ENCODE measurements around the gene TIMM8A. TPM values are rescaled to one million over a fixed set of nuclear protein-coding genes. Genes with fewer than 3 reads are reported as not detected.

Gene TIMM8A
- polyA plus RNA-seq, 1 of the 3 experiments (the other 2 are of a cell fraction): 14.2 TPM

DNA sequence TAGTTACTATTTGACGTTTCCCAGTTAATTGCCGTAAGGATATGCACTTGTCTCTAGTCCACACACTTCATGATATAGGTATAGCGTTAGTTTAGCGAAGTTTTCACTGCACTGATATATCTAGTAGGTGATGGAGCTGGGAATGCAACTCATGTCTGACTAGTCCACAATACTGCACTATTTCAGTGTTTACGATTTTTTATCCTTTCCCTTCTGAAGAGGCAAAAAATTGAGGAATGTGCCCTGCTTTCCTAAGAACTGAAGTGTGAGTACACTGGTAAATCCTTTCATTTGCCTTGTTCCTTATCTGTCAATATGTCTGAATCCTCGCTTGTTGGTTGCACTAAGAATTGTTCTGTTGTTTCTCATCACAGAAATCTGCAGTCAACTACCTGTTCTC, 43.3 kb upstream of the TIMM8A start (continued):
- TF ChIP-seq YY1 (IDR thresholded peaks at IDR 0.05; ENCODE audit: low read depth) (no peak), RXRA (IDR thresholded peaks at IDR 0.05; ENCODE audit: borderline replicate concordance, low read depth) (no peak), CHD2 (IDR thresholded peaks at IDR 0.05; ENCODE audit: low read length, partially characterized antibody) (no peak), NRF1 (IDR thresholded peaks at IDR 0.05; ENCODE audit: low read depth, low read length) (no peak)
- TF ChIP-seq, protein P1, sequence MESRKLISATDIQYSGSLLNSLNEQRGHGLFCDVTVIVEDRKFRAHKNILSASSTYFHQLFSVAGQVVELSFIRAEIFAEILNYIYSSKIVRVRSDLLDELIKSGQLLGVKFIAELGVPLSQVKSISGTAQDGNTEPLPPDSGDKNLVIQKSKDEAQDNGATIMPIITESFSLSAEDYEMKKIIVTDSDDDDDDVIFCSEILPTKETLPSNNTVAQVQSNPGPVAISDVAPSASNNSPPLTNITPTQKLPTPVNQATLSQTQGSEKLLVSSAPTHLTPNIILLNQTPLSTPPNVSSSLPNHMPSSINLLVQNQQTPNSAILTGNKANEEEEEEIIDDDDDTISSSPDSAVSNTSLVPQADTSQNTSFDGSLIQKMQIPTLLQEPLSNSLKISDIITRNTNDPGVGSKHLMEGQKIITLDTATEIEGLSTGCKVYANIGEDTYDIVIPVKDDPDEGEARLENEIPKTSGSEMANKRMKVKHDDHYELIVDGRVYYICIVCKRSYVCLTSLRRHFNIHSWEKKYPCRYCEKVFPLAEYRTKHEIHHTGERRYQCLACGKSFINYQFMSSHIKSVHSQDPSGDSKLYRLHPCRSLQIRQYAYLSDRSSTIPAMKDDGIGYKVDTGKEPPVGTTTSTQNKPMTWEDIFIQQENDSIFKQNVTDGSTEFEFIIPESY (IDR thresholded peaks at IDR 0.05; ENCODE audit: borderline replicate concordance, low read depth): no peak

DNA sequence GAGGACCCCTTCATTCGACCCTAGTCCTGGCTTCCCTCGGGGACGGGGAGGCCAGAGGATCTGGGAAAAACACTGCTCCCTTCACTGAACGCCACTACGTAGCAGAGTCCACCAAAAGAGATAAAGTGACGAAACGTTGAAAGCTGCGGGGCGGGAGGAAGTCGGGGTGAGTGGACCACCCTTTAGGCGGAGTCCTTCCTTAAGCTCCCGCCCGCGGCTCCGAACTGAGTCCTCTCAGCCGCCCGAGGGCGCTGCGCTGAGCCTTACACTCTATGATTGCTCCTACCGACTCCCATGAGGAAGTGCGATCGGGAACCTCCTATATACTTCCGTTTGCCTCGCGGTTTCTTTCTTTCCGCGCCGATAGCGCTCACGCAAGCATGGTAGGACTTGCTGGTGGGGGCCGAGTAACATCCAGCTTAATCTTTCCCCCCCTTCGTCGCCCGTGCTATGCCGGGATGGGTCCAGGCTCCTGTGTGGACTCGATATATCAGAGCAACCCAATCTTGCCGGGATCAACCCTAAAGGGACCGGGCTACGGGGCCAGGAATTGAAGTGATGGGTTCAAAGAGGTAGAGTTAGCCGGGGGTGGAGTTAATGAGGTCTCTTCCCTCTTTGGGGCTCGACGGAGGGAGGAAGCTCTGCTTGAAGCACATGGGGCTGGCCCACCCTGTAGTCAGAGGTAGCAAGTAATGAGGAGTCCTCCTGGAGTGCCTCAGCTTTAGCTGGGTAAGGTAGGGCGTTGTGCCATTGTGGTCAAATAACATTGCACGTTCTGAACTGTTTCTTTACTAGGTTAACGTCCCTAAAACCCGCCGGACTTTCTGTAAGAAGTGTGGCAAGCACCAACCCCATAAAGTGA, 42.4 kb upstream of the TIMM8A start, which contains the start of gene RPL36A:
Gene RPL36A, plus strand, starts transcription at position 348 of the 862 bp plus-strand sequence. Its CDS starts 33 bp downstream, at position 381.
- DNase-seq: peak; percentile 83
- WGBS (ENCODE audit: low lambda C conversion rate): 2% methylated on average over 23 of the region's 47 CpGs
- TF ChIP-seq, protein P2, sequence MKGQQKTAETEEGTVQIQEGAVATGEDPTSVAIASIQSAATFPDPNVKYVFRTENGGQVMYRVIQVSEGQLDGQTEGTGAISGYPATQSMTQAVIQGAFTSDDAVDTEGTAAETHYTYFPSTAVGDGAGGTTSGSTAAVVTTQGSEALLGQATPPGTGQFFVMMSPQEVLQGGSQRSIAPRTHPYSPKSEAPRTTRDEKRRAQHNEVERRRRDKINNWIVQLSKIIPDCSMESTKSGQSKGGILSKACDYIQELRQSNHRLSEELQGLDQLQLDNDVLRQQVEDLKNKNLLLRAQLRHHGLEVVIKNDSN (IDR thresholded peaks at IDR 0.05; ENCODE audit: borderline replicate concordance, low read depth): no peak
- TF ChIP-seq, protein P3, sequence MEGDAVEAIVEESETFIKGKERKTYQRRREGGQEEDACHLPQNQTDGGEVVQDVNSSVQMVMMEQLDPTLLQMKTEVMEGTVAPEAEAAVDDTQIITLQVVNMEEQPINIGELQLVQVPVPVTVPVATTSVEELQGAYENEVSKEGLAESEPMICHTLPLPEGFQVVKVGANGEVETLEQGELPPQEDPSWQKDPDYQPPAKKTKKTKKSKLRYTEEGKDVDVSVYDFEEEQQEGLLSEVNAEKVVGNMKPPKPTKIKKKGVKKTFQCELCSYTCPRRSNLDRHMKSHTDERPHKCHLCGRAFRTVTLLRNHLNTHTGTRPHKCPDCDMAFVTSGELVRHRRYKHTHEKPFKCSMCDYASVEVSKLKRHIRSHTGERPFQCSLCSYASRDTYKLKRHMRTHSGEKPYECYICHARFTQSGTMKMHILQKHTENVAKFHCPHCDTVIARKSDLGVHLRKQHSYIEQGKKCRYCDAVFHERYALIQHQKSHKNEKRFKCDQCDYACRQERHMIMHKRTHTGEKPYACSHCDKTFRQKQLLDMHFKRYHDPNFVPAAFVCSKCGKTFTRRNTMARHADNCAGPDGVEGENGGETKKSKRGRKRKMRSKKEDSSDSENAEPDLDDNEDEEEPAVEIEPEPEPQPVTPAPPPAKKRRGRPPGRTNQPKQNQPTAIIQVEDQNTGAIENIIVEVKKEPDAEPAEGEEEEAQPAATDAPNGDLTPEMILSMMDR (IDR thresholded peaks at IDR 0.05): peak; percentile 89
- TF ChIP-seq, protein P1 (IDR thresholded peaks at IDR 0.05; ENCODE audit: borderline replicate concordance, low read depth): no peak
- peak; percentile 99 for TF ChIP-seq POLR2AphosphoS5 (IDR thresholded peaks at IDR 0.05; ENCODE audit: low read depth, low read length)
- TF ChIP-seq, protein P4, sequence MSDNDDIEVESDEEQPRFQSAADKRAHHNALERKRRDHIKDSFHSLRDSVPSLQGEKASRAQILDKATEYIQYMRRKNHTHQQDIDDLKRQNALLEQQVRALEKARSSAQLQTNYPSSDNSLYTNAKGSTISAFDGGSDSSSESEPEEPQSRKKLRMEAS (IDR thresholded peaks at IDR 0.05; ENCODE audit: low read depth): peak; percentile 99
- TF ChIP-seq RXRA (IDR thresholded peaks at IDR 0.05; ENCODE audit: borderline replicate concordance, low read depth): no peak; the same call in 1 of the 2 replicates
- TF ChIP-seq RCOR1 (IDR thresholded peaks at IDR 0.05; ENCODE audit: low read length): 0 out of 2 replicates have a peak, but pooled peaks have one; percentile 16
- peak; percentile 60; the same call in 1 of the 2 replicates for TF ChIP-seq MXI1 (IDR thresholded peaks at IDR 0.05; ENCODE audit: low read depth, low read length)
- TF ChIP-seq EZH2phosphoT487 (IDR thresholded peaks at IDR 0.05; ENCODE audit: borderline replicate concordance, low read depth): no peak
- peak; percentile 99 for TF ChIP-seq TAF1 (IDR thresholded peaks at IDR 0.05; ENCODE audit: borderline replicate concordance, low read depth, low read length)
- no peak; the same call in 1 of the 2 replicates for TF ChIP-seq TCF12 (IDR thresholded peaks at IDR 0.05)
- no peak for TF ChIP-seq NFIC (IDR thresholded peaks at IDR 0.05; ENCODE audit: borderline replicate concordance)
- TF ChIP-seq FOXM1 (IDR thresholded peaks at IDR 0.05; ENCODE audit: low read depth): no peak
- TF ChIP-seq NRF1 (IDR thresholded peaks at IDR 0.05; ENCODE audit: low read depth, low read length): no peak
- TF ChIP-seq FOXJ3 (CRISPR knock-in tag; IDR thresholded peaks at IDR 0.05): no peak
- TF ChIP-seq, protein P5, sequence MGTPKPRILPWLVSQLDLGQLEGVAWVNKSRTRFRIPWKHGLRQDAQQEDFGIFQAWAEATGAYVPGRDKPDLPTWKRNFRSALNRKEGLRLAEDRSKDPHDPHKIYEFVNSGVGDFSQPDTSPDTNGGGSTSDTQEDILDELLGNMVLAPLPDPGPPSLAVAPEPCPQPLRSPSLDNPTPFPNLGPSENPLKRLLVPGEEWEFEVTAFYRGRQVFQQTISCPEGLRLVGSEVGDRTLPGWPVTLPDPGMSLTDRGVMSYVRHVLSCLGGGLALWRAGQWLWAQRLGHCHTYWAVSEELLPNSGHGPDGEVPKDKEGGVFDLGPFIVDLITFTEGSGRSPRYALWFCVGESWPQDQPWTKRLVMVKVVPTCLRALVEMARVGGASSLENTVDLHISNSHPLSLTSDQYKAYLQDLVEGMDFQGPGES (IDR thresholded peaks at IDR 0.05; ENCODE audit: low read depth, low read length): peak; percentile 8; the same call in 1 of the 2 replicates
- TF ChIP-seq JUND (IDR thresholded peaks at IDR 0.05): no peak
- peak; percentile 92 for TF ChIP-seq ELF1 (IDR thresholded peaks at IDR 0.05)
- peak; percentile 80 for TF ChIP-seq CHD2 (IDR thresholded peaks at IDR 0.05; ENCODE audit: low read length, partially characterized antibody)
- TF ChIP-seq FOSL2 (IDR thresholded peaks at IDR 0.05; ENCODE audit: borderline replicate concordance, low read depth): no peak

More for the DNA sequence above, 42.4 kb upstream of the TIMM8A start, which contains the start of gene RPL36A:
- Histone ChIP-seq H3K9ac (peak within 1 kb of the TSS; percentile 87), H3F3A (replicated peaks; ENCODE audit: insufficient read depth) (peaks cover 28% of the 10 kb centered on the region), H3K4me1 (ENCODE audit: control insufficient read depth in 1 of 2, insufficient read depth in 2 of 2, low read depth in 1 of 2, low read length in 1 of 2) (peaks cover 8 to 10% of the 10 kb centered on the region in 2 experiments; a peak in 3 of 4 replicates), H4K20me1 (ENCODE audit: insufficient read depth) (peaks cover 5% of the 10 kb centered on the region), H3K9me2 (no peaks in the 10 kb centered on the region), H3K4me2 (peak within 1 kb of the TSS; percentile 77), H3K27ac (ENCODE audit: low read depth in 2 of 2, low read length in 1 of 2) (peak within 1 kb of the TSS; percentile 65 to 85), H3K27me3 (ENCODE audit: insufficient read depth) (peaks cover 3% of the 10 kb centered on the region; the same call in 1 of the 2 replicates), H3K4me3 (ENCODE audit: low read depth in 2 of 2, low read length in 1 of 2) (peak within 1 kb of the TSS; percentile 70 to 78), H2AFZ (ENCODE audit: low read depth) (peak within 1 kb of the TSS; percentile 94), H3K79me2 (ENCODE audit: insufficient read depth) (peaks cover 22% of the 10 kb centered on the region; the same call in 1 of the 2 replicates), H3K36me3 (replicated peaks in 1 of 2; ENCODE audit: control insufficient read depth in 1 of 2, insufficient read depth in 2 of 2, low read length in 1 of 2) (peaks cover 33 to 35% of the 10 kb centered on the region in 2 experiments), H3K9me3 (no peaks in the 10 kb centered on the region)
- POLR2A ChIA-PET: interaction anchor here (0.6 to 2.1 kb wide), 14 partner anchors 9 to 571 kb away, joined by 3 to 15 read pairs (median 4); partner anchors contain the start of genes CSTF2, GLA, HNRNPH2 and TIMM8A
- CTCF ChIA-PET: interaction anchor here (0.6 to 2.7 kb wide), 18 partner anchors 9 to 64 kb away, joined by 3 to 18 read pairs (median 4); partner anchors contain the start of gene TIMM8A

All from SK-N-SH (cell line).